Measurements from ENCODE around the gene ABCA13. TPM values are rescaled to one million over a fixed set of nuclear protein-coding genes. Genes with fewer than 3 reads are reported as not detected.

ABCA13 gene
- polyA plus RNA-seq, 3 donors: 0.10 to 0.41 (median 0.37) TPM

DNA sequence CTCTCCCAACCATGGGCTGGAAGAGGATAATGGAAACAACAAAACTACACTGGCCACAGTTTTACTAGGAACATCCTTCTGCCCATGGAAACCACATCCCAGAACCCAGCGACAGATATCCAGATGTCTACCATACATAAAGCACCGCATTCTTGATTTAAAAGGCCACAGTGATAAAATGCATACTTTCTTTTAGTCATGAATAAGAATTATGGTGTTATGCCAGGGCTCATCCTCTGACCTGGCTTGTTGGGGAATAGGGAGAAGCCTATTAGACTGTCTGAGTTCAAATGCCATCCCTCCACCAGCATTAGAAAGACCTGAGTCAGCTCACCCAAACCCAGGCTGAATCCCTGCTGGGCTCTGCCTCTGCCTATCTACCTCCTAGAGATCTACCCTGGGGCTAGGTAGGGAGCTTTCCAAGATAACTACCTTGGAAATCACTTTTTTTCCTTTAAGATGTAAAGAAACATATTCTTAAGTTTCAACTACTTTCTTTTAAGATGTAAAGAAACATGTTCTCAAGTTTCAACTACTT lies 5.2 kb downstream of the ABCA13 start:
- Mint-ChIP-seq H3K9me3 (peaks cover 0 to 4% (median 0%) of the 10 kb centered on the region in 7 donors), H3K27me3 (ENCODE audit: low read depth in 3 of 3) (no peaks in the 10 kb centered on the region), H3K27ac (no peak overlapping the region), H3K4me1 (peaks cover 1% of the 10 kb centered on the region), H3K4me3 (no peak overlapping the region), H3K36me3 (peaks cover 0 to 3% of the 10 kb centered on the region in 2 donors)
- H3K4me3 ChIP-seq (replicated peaks in 1 of 3; ENCODE audit: low read depth in 2 of 3, low read length in 3 of 3): no peak overlapping the region
- no peak overlapping the region for H3K9ac ChIP-seq (ENCODE audit: insufficient read depth, low read length, poor library complexity, severe bottlenecking)
- TF ChIP-seq, protein P1, sequence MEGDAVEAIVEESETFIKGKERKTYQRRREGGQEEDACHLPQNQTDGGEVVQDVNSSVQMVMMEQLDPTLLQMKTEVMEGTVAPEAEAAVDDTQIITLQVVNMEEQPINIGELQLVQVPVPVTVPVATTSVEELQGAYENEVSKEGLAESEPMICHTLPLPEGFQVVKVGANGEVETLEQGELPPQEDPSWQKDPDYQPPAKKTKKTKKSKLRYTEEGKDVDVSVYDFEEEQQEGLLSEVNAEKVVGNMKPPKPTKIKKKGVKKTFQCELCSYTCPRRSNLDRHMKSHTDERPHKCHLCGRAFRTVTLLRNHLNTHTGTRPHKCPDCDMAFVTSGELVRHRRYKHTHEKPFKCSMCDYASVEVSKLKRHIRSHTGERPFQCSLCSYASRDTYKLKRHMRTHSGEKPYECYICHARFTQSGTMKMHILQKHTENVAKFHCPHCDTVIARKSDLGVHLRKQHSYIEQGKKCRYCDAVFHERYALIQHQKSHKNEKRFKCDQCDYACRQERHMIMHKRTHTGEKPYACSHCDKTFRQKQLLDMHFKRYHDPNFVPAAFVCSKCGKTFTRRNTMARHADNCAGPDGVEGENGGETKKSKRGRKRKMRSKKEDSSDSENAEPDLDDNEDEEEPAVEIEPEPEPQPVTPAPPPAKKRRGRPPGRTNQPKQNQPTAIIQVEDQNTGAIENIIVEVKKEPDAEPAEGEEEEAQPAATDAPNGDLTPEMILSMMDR (IDR thresholded peaks at IDR 0.05): no peak
- H3K9me3 ChIP-seq (replicated peaks in 1 of 2; ENCODE audit: control insufficient read depth in 1 of 2, insufficient read depth in 1 of 2, low read length in 2 of 2): no peaks in the 10 kb centered on the region
- DNase-seq: no peak
- no CpG with 5 or more reads among the region's 2 CpGs for WGBS (ENCODE audit: insufficient coverage)
- no peaks in the 10 kb centered on the region for H3K27me3 ChIP-seq (ENCODE audit: control insufficient read depth in 2 of 2, insufficient read depth in 2 of 2, low read length in 2 of 2)
- intact Hi-C loops (cut with micrococcal nuclease): no loop called here
- H2AFZ ChIP-seq (ENCODE audit: insufficient read depth, low read depth, low read length, poor library complexity, severe bottlenecking): no peak overlapping the region
- H3K4me2 ChIP-seq (replicated peaks; ENCODE audit: extremely low read depth, low read length, poor library complexity, severe bottlenecking): no peak overlapping the region
- H4K20me1 ChIP-seq (ENCODE audit: insufficient read depth, low read length): no peaks in the 10 kb centered on the region
- no peaks in the 10 kb centered on the region for H3K4me1 ChIP-seq (ENCODE audit: control insufficient read depth in 1 of 2, insufficient read depth in 2 of 2, low read length in 2 of 2)
- no peak overlapping the region for H3K27ac ChIP-seq (ENCODE audit: low read depth in 1 of 2, low read length in 2 of 2)
- H3K79me2 ChIP-seq (ENCODE audit: insufficient read depth, low read length): no peaks in the 10 kb centered on the region
- no peaks in the 10 kb centered on the region for H3K36me3 ChIP-seq (replicated peaks in 1 of 2; ENCODE audit: control insufficient read depth in 1 of 2, insufficient read depth in 2 of 2, low read length in 2 of 2)

DNA sequence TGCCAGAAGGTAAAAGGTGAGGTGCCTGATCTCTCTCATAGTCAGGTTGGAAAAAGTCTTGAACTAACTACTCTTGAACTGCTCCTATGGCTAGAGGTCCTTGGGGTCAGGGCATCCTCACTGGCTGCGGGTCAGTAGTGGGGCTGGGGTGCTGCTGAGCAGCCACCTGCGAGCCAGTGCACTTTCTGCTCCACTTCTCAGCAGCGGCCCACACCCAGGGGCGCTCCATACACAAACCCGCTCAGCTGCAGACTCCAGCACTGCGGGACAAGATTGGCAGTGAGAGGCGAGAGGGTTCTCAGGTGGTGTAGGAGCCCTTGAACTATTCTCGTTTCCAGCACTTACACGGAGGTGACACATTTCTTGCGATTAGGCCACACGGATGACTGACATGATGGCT lies 6.0 kb downstream of the ABCA13 start:
- Histone ChIP-seq H3K4me3 (replicated peaks in 1 of 3; ENCODE audit: low read depth in 2 of 3, low read length in 3 of 3) (no peak overlapping the region), H2AFZ (ENCODE audit: insufficient read depth, low read depth, low read length, poor library complexity, severe bottlenecking) (no peak overlapping the region), H3K27ac (ENCODE audit: low read depth in 1 of 2, low read length in 2 of 2) (no peak overlapping the region), H3K27me3 (ENCODE audit: control insufficient read depth in 2 of 2, insufficient read depth in 2 of 2, low read length in 2 of 2) (no peaks in the 10 kb centered on the region), H3K9me3 (replicated peaks in 1 of 2; ENCODE audit: control insufficient read depth in 1 of 2, insufficient read depth in 1 of 2, low read length in 2 of 2) (no peaks in the 10 kb centered on the region), H3K4me2 (replicated peaks; ENCODE audit: extremely low read depth, low read length, poor library complexity, severe bottlenecking) (no peak overlapping the region), H3K9ac (ENCODE audit: insufficient read depth, low read length, poor library complexity, severe bottlenecking) (no peak overlapping the region), H3K79me2 (ENCODE audit: insufficient read depth, low read length) (no peaks in the 10 kb centered on the region), H4K20me1 (ENCODE audit: insufficient read depth, low read length) (no peaks in the 10 kb centered on the region), H3K4me1 (ENCODE audit: control insufficient read depth in 1 of 2, insufficient read depth in 2 of 2, low read length in 2 of 2) (no peaks in the 10 kb centered on the region), H3K36me3 (replicated peaks in 1 of 2; ENCODE audit: control insufficient read depth in 1 of 2, insufficient read depth in 2 of 2, low read length in 2 of 2) (no peaks in the 10 kb centered on the region)
- no peak for DNase-seq
- TF ChIP-seq, protein P1 (IDR thresholded peaks at IDR 0.05): no peak
- Mint-ChIP-seq H3K9me3 (peaks cover 0 to 3% (median 0%) of the 10 kb centered on the region in 7 donors), H3K27ac (peak overlapping the region in 1 of 7 donors; percentile 5), H3K4me1 (no peaks in the 10 kb centered on the region), H3K27me3 (ENCODE audit: low read depth in 3 of 3) (no peaks in the 10 kb centered on the region), H3K36me3 (peaks cover 0 to 3% of the 10 kb centered on the region in 2 donors), H3K4me3 (no peak overlapping the region)
- WGBS (ENCODE audit: insufficient coverage): 94% methylated on average over 11 of the region's 11 CpGs
- intact Hi-C loops (cut with micrococcal nuclease): no loop called here
